A549 (cell line): Measurements from ENCODE around the gene SERHL2.

ENCODE experiments used
- BHLHE40 ChIP-seq: IDR thresholded peaks from 2 replicates; pipeline ENCODE4 v1.6.1; 2012; ENCODE audit warnings: low read depth, low read length, inconsistent platforms
- CEBPB ChIP-seq, 2 experiments: fragments of >200 bp in 1 of 2; sonication (Bioruptor Twin) in 1 of 2; formaldehyde crosslinking in 1 of 2; IDR thresholded peaks; 2 replicates each; pipeline ENCODE4 v1.6.1; 2012 to 2016
- EP300 ChIP-seq, 2 experiments: fragments of >200 bp; sonication (Bioruptor Twin); formaldehyde crosslinking; IDR thresholded peaks; 2 replicates in 1 of 2; 3 replicates in 1 of 2; pipeline ENCODE4 v1.6.1; 2016 to 2017
- FOSB ChIP-seq: fragments of 250-450 bp; sonication (Bioruptor Pico); IDR thresholded peaks from 2 replicates; pipeline ENCODE4 v1.5.0; 2020; ENCODE audit warnings: mild to moderate bottlenecking, moderate library complexity
- PHF8 ChIP-seq: fragments of 200-600 bp; sonication (generic); IDR thresholded peaks from 2 replicates; pipeline ENCODE4 v1.6.1; 2016; ENCODE audit warnings: low read depth, mild to moderate bottlenecking, antibody characterized with exemption, moderate library complexity, borderline replicate concordance
- POLR2A ChIP-seq: IDR thresholded peaks from 2 replicates; pipeline ENCODE4 v1.6.1; 2012; ENCODE audit warnings: mild to moderate bottlenecking, low read length
- REST ChIP-seq: fragments of 200-600 bp; sonication (generic); IDR thresholded peaks from 2 replicates; pipeline ENCODE4 v1.6.1; 2016; ENCODE audit warnings: antibody characterized with exemption, mild to moderate bottlenecking, moderate library complexity
- SMC3 ChIP-seq: fragments of >200 bp; sonication (Bioruptor Twin); formaldehyde crosslinking; IDR thresholded peaks from 3 replicates; pipeline ENCODE4 v1.6.1; 2018; ENCODE audit warnings: inconsistent platforms
- TF ChIP-seq, protein P1 (sequence below): IDR thresholded peaks from 2 replicates; pipeline ENCODE4 v1.6.1; 2012
- TF ChIP-seq, protein P2 (sequence below): fragments of >200 bp; sonication (Bioruptor Twin); formaldehyde crosslinking; IDR thresholded peaks from 3 replicates; pipeline ENCODE4 v1.5.1; 2016
- TF ChIP-seq, protein P3 (sequence below): fragments of >200 bp; sonication (Bioruptor Twin); formaldehyde crosslinking; IDR thresholded peaks from 3 replicates; pipeline ENCODE4 v1.6.1; 2016

- TF ChIP-seq REST (no peak), PHF8 (no peak), FOSB (no peak), POLR2A (no peak), SMC3 (no peak), CEBPB (IDR thresholded peaks at IDR 0.05) (no peak), BHLHE40 (no peak), EP300 (IDR thresholded peaks at IDR 0.05) (no peak)
- TF ChIP-seq, protein P1, sequence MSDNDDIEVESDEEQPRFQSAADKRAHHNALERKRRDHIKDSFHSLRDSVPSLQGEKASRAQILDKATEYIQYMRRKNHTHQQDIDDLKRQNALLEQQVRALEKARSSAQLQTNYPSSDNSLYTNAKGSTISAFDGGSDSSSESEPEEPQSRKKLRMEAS, result no peak
- TF ChIP-seq, protein P2, sequence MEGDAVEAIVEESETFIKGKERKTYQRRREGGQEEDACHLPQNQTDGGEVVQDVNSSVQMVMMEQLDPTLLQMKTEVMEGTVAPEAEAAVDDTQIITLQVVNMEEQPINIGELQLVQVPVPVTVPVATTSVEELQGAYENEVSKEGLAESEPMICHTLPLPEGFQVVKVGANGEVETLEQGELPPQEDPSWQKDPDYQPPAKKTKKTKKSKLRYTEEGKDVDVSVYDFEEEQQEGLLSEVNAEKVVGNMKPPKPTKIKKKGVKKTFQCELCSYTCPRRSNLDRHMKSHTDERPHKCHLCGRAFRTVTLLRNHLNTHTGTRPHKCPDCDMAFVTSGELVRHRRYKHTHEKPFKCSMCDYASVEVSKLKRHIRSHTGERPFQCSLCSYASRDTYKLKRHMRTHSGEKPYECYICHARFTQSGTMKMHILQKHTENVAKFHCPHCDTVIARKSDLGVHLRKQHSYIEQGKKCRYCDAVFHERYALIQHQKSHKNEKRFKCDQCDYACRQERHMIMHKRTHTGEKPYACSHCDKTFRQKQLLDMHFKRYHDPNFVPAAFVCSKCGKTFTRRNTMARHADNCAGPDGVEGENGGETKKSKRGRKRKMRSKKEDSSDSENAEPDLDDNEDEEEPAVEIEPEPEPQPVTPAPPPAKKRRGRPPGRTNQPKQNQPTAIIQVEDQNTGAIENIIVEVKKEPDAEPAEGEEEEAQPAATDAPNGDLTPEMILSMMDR, result no peak
- TF ChIP-seq, protein P3, sequence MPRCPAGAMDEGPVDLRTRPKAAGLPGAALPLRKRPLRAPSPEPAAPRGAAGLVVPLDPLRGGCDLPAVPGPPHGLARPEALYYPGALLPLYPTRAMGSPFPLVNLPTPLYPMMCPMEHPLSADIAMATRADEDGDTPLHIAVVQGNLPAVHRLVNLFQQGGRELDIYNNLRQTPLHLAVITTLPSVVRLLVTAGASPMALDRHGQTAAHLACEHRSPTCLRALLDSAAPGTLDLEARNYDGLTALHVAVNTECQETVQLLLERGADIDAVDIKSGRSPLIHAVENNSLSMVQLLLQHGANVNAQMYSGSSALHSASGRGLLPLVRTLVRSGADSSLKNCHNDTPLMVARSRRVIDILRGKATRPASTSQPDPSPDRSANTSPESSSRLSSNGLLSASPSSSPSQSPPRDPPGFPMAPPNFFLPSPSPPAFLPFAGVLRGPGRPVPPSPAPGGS, result no peak
Measured at GRCh38 chr22:42533638-42533977, 20.1 kb upstream of the SERHL2 start.
